HL-60 (cell line): Measurements from ENCODE around the gene SPAG17.

Experiments
- DNase-seq, 2 experiments: peaks; one replicate each; pipeline ENCODE4 v3.0.0-alpha.2; 2010 to 2020; ENCODE audit warnings: low read depth in 1 of 2, low spot score in 1 of 2
- H3K27ac ChIP-seq: fragments of 250-450 bp; sonication (Bioruptor Pico); replicated peaks from 2 replicates; pipeline ENCODE4 v1.5.1; 2020; ENCODE audit warnings: mild to moderate bottlenecking, moderate library complexity
- H3K27me3 ChIP-seq: fragments of 250-450 bp; sonication (Bioruptor Pico); 2 replicates; pipeline ENCODE4 v1.5.1; 2021; ENCODE audit warnings: mild to moderate bottlenecking, moderate library complexity; ENCODE audit not compliant: insufficient read depth, poor library complexity, severe bottlenecking
- H3K4me3 ChIP-seq: replicated peaks from 2 replicates; pipeline ENCODE4 v1.5.1; 2011; ENCODE audit warnings: mild to moderate bottlenecking, control low read depth, low read length; ENCODE audit not compliant: insufficient read depth
- GABPA ChIP-seq: IDR thresholded peaks from 2 replicates; pipeline ENCODE4 v1.6.1; 2012; ENCODE audit warnings: low read depth
- POLR2AphosphoS5 ChIP-seq: IDR thresholded peaks from 2 replicates; pipeline ENCODE4 v1.6.1; 2012; ENCODE audit warnings: low read depth
- SPI1 ChIP-seq: IDR thresholded peaks from 2 replicates; pipeline ENCODE4 v1.6.1; 2012; ENCODE audit warnings: low read depth, mild to moderate bottlenecking, borderline replicate concordance
- TF ChIP-seq, protein P1 (sequence below): IDR thresholded peaks from 2 replicates; pipeline ENCODE4 v1.6.1; 2012; ENCODE audit warnings: low read depth; ENCODE audit not compliant: insufficient replicate concordance
- TF ChIP-seq, protein P2 (sequence below): IDR thresholded peaks from one replicate; pipeline ENCODE4 v1.5.1; 2011; ENCODE audit warnings: low read length, control low read depth, inconsistent platforms; ENCODE audit not compliant: insufficient read depth

SPAG17 gene

DNA sequence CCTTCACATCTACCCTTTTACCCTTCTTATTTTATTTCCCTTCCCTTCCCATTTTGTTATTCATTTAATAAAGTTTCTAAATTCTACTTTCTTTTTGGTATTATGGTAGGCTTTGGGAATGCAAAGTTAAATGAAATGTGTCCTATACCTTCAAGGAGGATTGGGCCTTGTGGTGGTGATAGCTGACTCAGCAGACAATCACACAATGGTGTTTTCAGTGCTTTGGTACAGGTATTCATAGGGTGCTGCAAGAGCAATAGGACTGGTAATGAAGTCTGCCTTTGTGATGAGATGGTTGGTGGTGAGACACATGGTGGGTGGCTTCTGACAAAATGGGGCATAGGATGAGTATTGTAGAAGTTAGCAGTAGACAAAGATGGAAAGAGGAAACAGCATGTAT lies 21.9 kb upstream of the SPAG17 start:
- no peak overlapping the region for H3K27ac ChIP-seq
- no peak for DNase-seq
- no peaks in the 10 kb centered on the region for H3K27me3 ChIP-seq
- TF ChIP-seq SPI1 (no peak), GABPA (no peak), POLR2AphosphoS5 (no peak)
- TF ChIP-seq, protein P1, sequence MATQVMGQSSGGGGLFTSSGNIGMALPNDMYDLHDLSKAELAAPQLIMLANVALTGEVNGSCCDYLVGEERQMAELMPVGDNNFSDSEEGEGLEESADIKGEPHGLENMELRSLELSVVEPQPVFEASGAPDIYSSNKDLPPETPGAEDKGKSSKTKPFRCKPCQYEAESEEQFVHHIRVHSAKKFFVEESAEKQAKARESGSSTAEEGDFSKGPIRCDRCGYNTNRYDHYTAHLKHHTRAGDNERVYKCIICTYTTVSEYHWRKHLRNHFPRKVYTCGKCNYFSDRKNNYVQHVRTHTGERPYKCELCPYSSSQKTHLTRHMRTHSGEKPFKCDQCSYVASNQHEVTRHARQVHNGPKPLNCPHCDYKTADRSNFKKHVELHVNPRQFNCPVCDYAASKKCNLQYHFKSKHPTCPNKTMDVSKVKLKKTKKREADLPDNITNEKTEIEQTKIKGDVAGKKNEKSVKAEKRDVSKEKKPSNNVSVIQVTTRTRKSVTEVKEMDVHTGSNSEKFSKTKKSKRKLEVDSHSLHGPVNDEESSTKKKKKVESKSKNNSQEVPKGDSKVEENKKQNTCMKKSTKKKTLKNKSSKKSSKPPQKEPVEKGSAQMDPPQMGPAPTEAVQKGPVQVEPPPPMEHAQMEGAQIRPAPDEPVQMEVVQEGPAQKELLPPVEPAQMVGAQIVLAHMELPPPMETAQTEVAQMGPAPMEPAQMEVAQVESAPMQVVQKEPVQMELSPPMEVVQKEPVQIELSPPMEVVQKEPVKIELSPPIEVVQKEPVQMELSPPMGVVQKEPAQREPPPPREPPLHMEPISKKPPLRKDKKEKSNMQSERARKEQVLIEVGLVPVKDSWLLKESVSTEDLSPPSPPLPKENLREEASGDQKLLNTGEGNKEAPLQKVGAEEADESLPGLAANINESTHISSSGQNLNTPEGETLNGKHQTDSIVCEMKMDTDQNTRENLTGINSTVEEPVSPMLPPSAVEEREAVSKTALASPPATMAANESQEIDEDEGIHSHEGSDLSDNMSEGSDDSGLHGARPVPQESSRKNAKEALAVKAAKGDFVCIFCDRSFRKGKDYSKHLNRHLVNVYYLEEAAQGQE, result no peak
- TF ChIP-seq, protein P2, sequence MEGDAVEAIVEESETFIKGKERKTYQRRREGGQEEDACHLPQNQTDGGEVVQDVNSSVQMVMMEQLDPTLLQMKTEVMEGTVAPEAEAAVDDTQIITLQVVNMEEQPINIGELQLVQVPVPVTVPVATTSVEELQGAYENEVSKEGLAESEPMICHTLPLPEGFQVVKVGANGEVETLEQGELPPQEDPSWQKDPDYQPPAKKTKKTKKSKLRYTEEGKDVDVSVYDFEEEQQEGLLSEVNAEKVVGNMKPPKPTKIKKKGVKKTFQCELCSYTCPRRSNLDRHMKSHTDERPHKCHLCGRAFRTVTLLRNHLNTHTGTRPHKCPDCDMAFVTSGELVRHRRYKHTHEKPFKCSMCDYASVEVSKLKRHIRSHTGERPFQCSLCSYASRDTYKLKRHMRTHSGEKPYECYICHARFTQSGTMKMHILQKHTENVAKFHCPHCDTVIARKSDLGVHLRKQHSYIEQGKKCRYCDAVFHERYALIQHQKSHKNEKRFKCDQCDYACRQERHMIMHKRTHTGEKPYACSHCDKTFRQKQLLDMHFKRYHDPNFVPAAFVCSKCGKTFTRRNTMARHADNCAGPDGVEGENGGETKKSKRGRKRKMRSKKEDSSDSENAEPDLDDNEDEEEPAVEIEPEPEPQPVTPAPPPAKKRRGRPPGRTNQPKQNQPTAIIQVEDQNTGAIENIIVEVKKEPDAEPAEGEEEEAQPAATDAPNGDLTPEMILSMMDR, result no peak
- H3K4me3 ChIP-seq, result no peak overlapping the region

DNA sequence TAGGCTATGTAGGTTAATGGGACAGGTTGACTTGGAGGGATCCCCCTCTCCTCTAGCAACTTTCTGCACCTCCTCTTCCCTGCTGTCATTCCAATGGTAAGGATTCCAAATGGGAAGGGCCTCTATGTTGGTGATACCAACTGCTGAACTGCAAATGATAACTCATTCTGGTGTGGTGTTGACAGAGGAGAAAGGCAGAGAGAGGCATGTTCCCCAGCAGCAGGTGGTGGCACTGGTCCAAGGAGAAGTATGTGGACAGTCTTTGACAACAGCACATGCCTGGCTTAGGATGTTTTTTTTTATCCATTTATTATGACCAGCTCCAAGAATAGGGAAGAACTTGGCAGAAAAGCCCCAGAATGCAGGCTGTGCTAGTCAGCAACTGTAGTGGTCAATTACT lies 19.6 kb upstream of the SPAG17 start:
- no peak for DNase-seq
- no peak overlapping the region for H3K4me3 ChIP-seq
- no peaks in the 10 kb centered on the region for H3K27me3 ChIP-seq
- TF ChIP-seq, protein P2, result no peak
- TF ChIP-seq SPI1 (no peak), GABPA (no peak), POLR2AphosphoS5 (no peak)
- TF ChIP-seq, protein P1, result no peak
- H3K27ac ChIP-seq, result no peak overlapping the region

DNA sequence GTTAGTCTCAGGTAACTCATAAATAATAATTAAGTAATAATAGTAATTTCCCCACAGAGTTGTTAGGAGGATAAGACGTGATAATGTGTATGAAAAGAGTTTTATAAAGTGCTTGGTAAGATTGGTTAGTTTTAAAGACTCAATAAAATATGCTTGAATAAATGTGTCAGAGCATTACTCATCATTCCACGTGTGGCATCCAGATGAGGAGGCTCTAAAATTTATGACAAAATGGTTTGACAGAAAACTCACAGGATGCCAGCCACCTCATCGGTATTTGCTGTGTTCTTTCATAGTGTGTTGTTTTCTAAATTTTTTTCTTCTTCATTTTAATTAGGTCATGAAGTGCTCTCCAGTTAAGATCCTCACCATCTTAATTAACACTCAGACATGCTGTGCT lies 19.1 kb upstream of the SPAG17 start:
- no peaks in the 10 kb centered on the region for H3K27me3 ChIP-seq
- TF ChIP-seq SPI1, result no peak
- TF ChIP-seq, protein P1, result no peak
- H3K4me3 ChIP-seq, result no peak overlapping the region
- no peak for DNase-seq
- no peak overlapping the region for H3K27ac ChIP-seq

DNA sequence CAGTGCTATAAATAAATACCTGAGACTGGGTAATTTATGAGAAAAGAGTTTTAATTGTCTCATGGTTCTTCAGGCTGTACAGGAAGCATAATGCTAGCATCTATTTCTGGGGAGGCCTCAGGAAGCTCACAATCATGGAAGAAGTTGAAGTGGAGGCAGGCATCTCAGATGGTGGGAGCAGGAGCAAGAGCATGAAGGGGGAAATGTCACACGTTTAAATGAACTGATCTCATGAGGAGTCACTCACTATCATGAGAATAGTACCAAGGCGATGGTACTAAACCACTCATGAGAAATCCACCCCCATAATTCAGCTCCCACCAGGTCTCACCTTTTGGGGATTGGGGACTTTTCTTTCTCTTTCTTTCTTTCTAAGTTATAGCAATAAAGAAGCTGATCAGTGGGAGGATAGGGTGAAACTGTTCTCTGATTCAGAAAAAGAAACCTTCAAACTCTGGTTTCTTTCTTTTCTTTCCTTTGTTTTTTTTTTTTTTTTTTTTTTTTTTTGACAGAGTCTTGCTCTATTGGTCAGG lies 17.1 kb upstream of the SPAG17 start:
- DNase-seq, result no peak
- TF ChIP-seq, protein P1, result no peak
- TF ChIP-seq, protein P2, result no peak
- TF ChIP-seq GABPA, result no peak
- TF ChIP-seq SPI1, result no peak
- no peak for TF ChIP-seq POLR2AphosphoS5
- Histone ChIP-seq H3K27ac (no peak overlapping the region), H3K4me3 (no peak overlapping the region), H3K27me3 (peaks cover 2% of the 10 kb centered on the region)
